Endothelial cell of hepatic sinusoid (primary cell): ENCODE data around the gene CXCL13.
"Not testable (repeated sequence)": the region's sequence is repeated elsewhere in the genome, so short reads cannot be mapped to it uniquely, and the experiment has no call there.

ENCODE experiments used
- in situ Hi-C: cut with HindIII; loops from 2 replicates; pipeline ENCODE4 v1.10.0; 2017; ENCODE audit warnings: low sequenced_read_pairs

The CXCL13 gene

GRCh38 chr4:77652237-77652897 is 46.7 kb downstream of the CXCL13 start:
- in situ Hi-C loops: no loop called here

DNA sequence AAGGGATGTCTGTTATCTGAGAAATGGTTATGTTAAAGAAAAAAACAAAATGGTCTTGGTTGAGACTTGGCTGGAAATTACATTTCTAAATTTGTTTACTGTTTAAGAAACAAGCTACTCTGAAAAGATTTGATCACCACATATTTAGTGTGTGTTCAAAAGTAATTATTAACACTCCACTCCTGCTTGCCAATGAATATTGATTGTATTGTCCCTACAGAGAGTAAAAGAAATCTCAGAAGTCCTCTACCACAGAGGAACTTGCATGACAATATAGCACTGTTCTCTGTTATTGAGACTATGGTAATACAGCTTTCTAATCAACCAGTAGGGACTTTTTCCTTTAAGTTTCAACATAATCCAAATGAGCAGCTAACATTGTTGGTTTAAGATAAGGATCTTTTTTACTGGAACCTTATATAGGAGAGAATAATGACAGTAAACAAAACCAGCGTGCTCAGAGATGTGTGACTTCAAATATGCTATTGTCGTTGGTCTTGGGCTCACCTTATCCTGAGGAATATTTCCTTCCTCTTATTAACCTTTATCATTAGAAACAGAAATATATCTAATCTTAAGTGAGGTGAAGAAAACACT is 47.6 kb downstream of the CXCL13 start:
- in situ Hi-C loops: no loop called here

GRCh38 chr4:77660318-77660717 is 54.7 kb downstream of the CXCL13 start:
- in situ Hi-C loops: not testable (repeated sequence)
